ES-I3 (cell line): ENCODE data around the gene VWDE.
"Not testable (repeated sequence)": the region's sequence is repeated elsewhere in the genome, so short reads cannot be mapped to it uniquely, and the experiment has no call there.

Experiments used
- H3K36me3 ChIP-seq: 2 replicates; pipeline ENCODE4 v1.6.1; 2013; ENCODE audit warnings: mild to moderate bottlenecking, low read length, control low read depth, moderate library complexity; ENCODE audit not compliant: insufficient read depth
- H3K4me1 ChIP-seq: 2 replicates; pipeline ENCODE4 v1.6.1; 2013; ENCODE audit warnings: mild to moderate bottlenecking, control low read depth, low read length; ENCODE audit not compliant: insufficient read depth
- H3K9ac ChIP-seq: 2 replicates; pipeline ENCODE4 v1.6.1; 2013; ENCODE audit warnings: low read depth, mild to moderate bottlenecking, low read length, moderate library complexity
- H3K9me3 ChIP-seq: 2 replicates; pipeline ENCODE4 v1.6.1; 2013; ENCODE audit warnings: mild to moderate bottlenecking, low read length, moderate library complexity; ENCODE audit not compliant: control insufficient read depth, insufficient read depth

VWDE gene

GRCh38 chr7:12422554-12423320, 19.1 kb upstream of the VWDE start:
- Histone ChIP-seq H3K9me3 (peaks cover 2% of the 10 kb centered on the region; the same call in 1 of the 2 replicates), H3K9ac (0 out of 2 replicates have a peak overlapping the region, but pooled peaks have one; percentile 52), H3K36me3 (no peaks in the 10 kb centered on the region), H3K4me1 (peaks cover 23% of the 10 kb centered on the region; the same call in 1 of the 2 replicates)

GRCh38 chr7:12418452-12418851, 14.8 kb upstream of the VWDE start:
- no peak overlapping the region for H3K9ac ChIP-seq
- peaks cover 18% of the 10 kb centered on the region; the same call in 1 of the 2 replicates for H3K4me1 ChIP-seq
- no peaks in the 10 kb centered on the region for H3K9me3 ChIP-seq
- no peaks in the 10 kb centered on the region for H3K36me3 ChIP-seq

GRCh38 chr7:12415072-12415471, 11.4 kb upstream of the VWDE start:
- Histone ChIP-seq H3K36me3 (no peaks in the 10 kb centered on the region), H3K9ac (no peak overlapping the region)

GRCh38 chr7:12412407-12412806, 8.7 kb upstream of the VWDE start:
- Histone ChIP-seq H3K4me1 (peaks cover 9% of the 10 kb centered on the region; the same call in 1 of the 2 replicates), H3K36me3 (no peaks in the 10 kb centered on the region), H3K9me3 (no peaks in the 10 kb centered on the region), H3K9ac (no peak overlapping the region)

More at GRCh38 chr7:12415072-12415471, 11.4 kb upstream of the VWDE start:
- no peaks in the 10 kb centered on the region for H3K9me3 ChIP-seq
- H3K4me1 ChIP-seq: no peaks in the 10 kb centered on the region

- no peak overlapping the region for H3K9ac ChIP-seq
- H3K9me3 ChIP-seq: no peaks in the 10 kb centered on the region
- H3K36me3 ChIP-seq: no peaks in the 10 kb centered on the region
- peaks cover 9% of the 10 kb centered on the region; the same call in 1 of the 2 replicates for H3K4me1 ChIP-seq
Measured at GRCh38 chr7:12410523-12410922, 6.9 kb upstream of the VWDE start.

GRCh38 chr7:12409097-12409711, 5.5 kb upstream of the VWDE start:
- H3K4me1 ChIP-seq: peaks cover 9% of the 10 kb centered on the region; the same call in 1 of the 2 replicates
- no peaks in the 10 kb centered on the region for H3K9me3 ChIP-seq
- no peaks in the 10 kb centered on the region for H3K36me3 ChIP-seq
- no peak overlapping the region for H3K9ac ChIP-seq

- not testable (repeated sequence) for H3K36me3 ChIP-seq, H3K9ac ChIP-seq, H3K4me1 ChIP-seq, H3K9me3 ChIP-seq
Measured at GRCh38 chr7:12407652-12408051, 4.0 kb upstream of the VWDE start.

- Histone ChIP-seq H3K9ac (0 out of 2 replicates have a peak overlapping the region, but pooled peaks have one; percentile 11), H3K9me3 (peaks cover 16% of the 10 kb centered on the region), H3K36me3 (no peaks in the 10 kb centered on the region), H3K4me1 (no peaks in the 10 kb centered on the region)
Measured at GRCh38 chr7:12402365-12402725, 1.3 kb downstream of the VWDE start.

- Histone ChIP-seq H3K4me1 (no peaks in the 10 kb centered on the region), H3K9me3 (peaks cover 16% of the 10 kb centered on the region), H3K36me3 (no peaks in the 10 kb centered on the region), H3K9ac (0 out of 2 replicates have a peak overlapping the region, but pooled peaks have one; percentile 11)
Measured at GRCh38 chr7:12401538-12402364, 1.9 kb downstream of the VWDE start.

- H3K9ac ChIP-seq: no peak overlapping the region
- H3K36me3 ChIP-seq: no peaks in the 10 kb centered on the region
- H3K9me3 ChIP-seq: peaks cover 16% of the 10 kb centered on the region
- H3K4me1 ChIP-seq: no peaks in the 10 kb centered on the region
Measured at GRCh38 chr7:12398186-12398585, 5.5 kb downstream of the VWDE start.

GRCh38 chr7:12397671-12398070, 6.0 kb downstream of the VWDE start:
- no peaks in the 10 kb centered on the region for H3K4me1 ChIP-seq
- no peak overlapping the region for H3K9ac ChIP-seq
- peaks cover 16% of the 10 kb centered on the region for H3K9me3 ChIP-seq
- no peaks in the 10 kb centered on the region for H3K36me3 ChIP-seq

GRCh38 chr7:12396670-12397069, 7.0 kb downstream of the VWDE start:
- not testable (repeated sequence) for H3K9ac ChIP-seq

GRCh38 chr7:12391922-12392615, 11.6 kb downstream of the VWDE start:
- Histone ChIP-seq H3K9ac (no peak overlapping the region), H3K9me3 (no peaks in the 10 kb centered on the region), H3K4me1 (peaks cover 4% of the 10 kb centered on the region), H3K36me3 (no peaks in the 10 kb centered on the region)

More at GRCh38 chr7:12396670-12397069, 7.0 kb downstream of the VWDE start:
- not testable (repeated sequence) for H3K4me1 ChIP-seq, H3K36me3 ChIP-seq
- H3K9me3 ChIP-seq: peaks cover 16% of the 10 kb centered on the region
